Sigmoid colon (tissue), 4 donors: ENCODE results near the gene ARRB1.

ENCODE experiments used
- EP300 ChIP-seq, 4 donors: sonication (generic); formaldehyde crosslinking; IDR thresholded peaks; one replicate each; pipeline ENCODE4 v1.6.1; 2017; ENCODE audit warnings: antibody characterized with exemption in 4 of 4
- POLR2A ChIP-seq, 2 donors: fragments of 450-650 bp; IDR thresholded peaks; one replicate each; pipeline ENCODE4 v1.6.1; 2016; ENCODE audit warnings: antibody characterized with exemption in 2 of 2, mild to moderate bottlenecking in 2 of 2, moderate library complexity in 2 of 2
- POLR2AphosphoS5 ChIP-seq, 4 donors: sonication (generic); formaldehyde crosslinking; IDR thresholded peaks; one replicate each; pipeline ENCODE4 v1.6.1; 2017; ENCODE audit warnings: antibody characterized with exemption in 4 of 4
- TF ChIP-seq, protein P1 (sequence below), 4 experiments: fragments of 450-650 bp in 3 of 4; fragments of 200-600 bp in 1 of 4; IDR thresholded peaks; one replicate each; pipeline ENCODE4 v1.5.1; 2016 to 2019; ENCODE audit warnings: antibody characterized with exemption in 4 of 4, mild to moderate bottlenecking in 3 of 4, moderate library complexity in 2 of 4

DNA sequence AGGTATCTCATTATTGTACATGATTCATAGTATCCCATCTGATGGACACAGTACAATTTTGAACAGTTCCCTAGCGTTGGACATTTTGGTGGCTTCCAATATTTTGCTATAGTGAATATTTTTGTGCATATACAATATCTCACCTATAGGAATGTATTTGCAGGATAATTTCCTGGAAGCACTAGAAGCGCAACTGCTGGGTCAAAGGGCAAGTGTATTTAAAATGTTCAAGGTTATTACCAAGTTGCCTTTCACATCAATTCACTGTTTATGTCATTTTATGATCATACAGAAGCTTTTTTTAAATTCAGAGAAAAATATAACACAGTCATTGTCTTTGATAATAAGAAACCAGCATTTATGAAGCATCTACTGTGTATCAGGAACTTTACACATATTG lies 28.8 kb upstream of the ARRB1 start:
- TF ChIP-seq, protein P1, sequence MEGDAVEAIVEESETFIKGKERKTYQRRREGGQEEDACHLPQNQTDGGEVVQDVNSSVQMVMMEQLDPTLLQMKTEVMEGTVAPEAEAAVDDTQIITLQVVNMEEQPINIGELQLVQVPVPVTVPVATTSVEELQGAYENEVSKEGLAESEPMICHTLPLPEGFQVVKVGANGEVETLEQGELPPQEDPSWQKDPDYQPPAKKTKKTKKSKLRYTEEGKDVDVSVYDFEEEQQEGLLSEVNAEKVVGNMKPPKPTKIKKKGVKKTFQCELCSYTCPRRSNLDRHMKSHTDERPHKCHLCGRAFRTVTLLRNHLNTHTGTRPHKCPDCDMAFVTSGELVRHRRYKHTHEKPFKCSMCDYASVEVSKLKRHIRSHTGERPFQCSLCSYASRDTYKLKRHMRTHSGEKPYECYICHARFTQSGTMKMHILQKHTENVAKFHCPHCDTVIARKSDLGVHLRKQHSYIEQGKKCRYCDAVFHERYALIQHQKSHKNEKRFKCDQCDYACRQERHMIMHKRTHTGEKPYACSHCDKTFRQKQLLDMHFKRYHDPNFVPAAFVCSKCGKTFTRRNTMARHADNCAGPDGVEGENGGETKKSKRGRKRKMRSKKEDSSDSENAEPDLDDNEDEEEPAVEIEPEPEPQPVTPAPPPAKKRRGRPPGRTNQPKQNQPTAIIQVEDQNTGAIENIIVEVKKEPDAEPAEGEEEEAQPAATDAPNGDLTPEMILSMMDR (IDR thresholded peaks at IDR 0.05): no peak
- TF ChIP-seq POLR2AphosphoS5 (IDR thresholded peaks at IDR 0.05) (no peak), POLR2A (IDR thresholded peaks at IDR 0.05) (no peak), EP300 (IDR thresholded peaks at IDR 0.05) (no peak)
